GOT3 (cell line): ENCODE results near the gene NAALADL2.
"Not testable (repeated sequence)": the region's sequence is repeated elsewhere in the genome, so short reads cannot be mapped to it uniquely, and the experiment has no call there.

Experiments used
- DNase-seq: peaks from one replicate; lab custom pipeline; 2025; ENCODE audit warnings: mixed read lengths; lab: John Stamatoyannopoulos, UW

NAALADL2 gene

DNA sequence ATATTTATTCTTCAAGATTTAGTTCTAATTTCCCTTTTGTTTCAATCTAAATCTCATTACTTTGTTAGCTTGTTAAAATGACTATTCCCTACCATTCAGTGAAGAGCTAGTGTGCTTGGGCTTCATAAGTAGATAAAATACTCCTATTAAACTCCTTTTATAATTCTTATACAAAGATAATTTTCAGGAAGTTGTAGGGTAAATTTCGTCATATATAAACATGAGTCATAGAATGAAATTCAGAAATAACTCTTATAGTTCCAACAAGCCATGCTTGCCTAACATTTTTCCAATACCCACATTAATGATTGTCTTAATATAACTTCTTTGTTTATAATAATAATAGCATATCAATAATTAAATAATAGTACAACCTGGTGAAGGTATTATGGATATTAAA, 407.3 kb downstream of the NAALADL2 start:
- DNase-seq: no peak

DNA sequence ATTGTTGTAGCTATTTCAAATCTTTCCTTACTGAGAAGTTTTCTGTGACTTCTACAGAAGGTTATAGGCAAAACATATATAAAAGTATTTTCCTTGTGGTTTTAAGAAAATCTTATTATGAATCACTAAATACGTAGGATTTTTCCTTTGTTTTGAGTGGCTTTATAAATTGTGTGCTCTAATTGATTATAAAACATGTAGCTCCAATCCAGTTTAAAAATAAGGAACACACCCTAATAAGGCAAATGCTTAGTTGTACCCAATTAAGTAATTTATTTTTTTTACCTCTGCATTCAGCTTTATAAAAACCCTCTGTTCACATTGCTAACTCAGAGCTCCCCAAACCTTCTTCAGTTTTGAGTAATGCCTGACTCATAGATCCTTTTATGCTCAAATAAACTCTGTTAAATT, 408.0 kb downstream of the NAALADL2 start:
- DNase-seq: no peak

DNA sequence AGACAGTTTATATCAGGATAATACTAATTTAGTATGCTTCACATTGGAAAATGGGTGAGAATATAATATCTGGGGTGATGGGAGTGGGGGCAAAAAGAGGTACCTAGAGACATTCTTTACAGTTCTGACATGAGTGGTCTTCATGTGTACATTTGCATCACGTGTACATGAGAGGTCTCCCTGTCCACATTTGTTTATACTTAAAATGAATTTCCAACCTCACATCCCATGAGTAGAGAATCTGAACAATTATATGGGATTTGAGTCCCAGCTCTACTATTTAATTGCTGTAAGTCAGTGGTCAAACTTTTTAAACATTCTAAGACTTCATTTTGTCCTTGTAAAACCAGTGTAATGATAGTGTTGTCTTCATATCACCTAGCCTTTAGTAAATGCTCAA, 408.4 kb downstream of the NAALADL2 start:
- DNase-seq: no peak

DNA sequence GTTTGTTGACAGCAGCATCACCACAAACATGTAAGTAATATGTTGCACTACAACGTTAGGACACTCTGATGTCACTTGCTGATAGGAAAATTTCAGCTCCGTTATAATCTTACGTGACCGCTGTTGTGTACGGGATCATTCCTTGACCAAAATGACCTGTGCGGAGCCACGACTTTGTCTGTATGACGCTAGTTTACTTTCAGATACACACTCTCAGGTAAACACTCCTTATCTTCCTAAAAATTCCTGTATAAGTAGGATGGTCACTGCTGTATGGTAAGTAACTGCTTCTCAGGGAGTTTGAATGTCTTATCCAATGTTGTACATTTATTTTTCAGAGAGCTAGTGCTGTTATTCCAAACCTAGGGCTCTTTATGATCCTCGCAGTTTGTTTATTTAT, 410.3 kb downstream of the NAALADL2 start:
- no peak for DNase-seq

DNA sequence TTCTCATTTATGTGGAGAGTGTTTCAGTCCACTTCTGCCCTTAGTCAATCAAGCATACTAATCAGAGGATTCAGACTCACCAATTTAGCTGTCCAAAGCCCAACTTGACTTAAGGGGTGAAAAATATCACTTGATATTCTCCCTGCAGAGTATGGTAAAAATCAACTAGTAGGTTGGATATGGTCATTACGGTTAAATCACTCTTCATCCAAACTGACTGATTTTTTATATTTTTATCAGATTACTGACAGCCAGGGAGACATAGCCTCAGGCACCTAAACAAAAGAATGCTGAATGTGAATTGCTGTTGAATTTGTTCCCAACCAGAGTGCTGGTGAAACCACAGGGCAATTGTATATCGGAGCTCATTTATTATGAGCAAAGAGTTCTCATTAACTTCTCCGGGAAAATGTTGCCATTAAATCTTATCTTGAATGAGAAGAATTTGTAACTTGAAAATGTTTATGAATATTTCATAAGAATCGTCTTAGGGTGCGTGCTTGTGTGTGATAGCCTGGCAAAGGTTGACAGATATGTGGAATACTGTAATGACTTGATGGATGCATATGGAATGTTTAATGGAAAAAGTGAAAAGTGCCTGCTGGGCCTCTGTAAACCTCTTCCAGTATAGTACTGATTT, 411.2 kb downstream of the NAALADL2 start:
- DNase-seq: no peak

DNA sequence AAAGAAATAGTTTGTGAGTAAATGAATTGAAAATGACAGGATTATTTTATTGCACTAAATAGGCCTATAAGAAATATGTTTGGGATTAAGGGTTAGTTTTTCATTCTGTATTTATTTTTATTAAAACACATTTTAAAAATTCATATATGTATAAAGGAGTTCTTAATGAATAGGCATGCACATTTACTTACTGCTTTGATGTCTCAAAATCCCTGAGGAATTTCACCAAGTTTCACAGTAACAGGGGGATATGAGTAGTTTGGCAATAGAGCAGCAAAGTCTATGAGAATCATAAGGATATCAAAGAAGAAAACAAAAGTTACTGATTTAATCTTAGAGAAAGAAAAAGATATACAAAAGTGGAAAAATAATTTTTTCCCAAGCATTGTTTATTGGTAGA, 411.7 kb downstream of the NAALADL2 start:
- no peak for DNase-seq

DNA sequence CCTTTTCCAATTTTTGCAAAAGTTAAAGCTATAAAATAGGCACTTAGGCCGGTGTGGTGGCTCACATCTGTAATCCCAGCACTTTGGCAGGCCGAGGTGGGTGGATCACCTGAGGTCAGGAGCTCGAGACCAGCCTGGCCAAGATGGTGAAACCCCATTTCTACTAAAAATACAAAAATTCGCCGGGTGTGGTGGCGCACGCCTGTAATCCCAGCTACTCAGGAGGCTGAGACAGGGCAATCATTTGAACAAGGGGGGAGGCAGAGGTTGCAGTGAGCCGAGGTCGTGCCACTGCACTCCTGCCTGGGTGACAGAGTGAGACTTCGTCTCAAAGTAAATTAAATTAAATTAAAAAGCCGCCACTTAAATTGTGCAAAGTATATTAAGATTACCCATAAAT, 412.3 kb downstream of the NAALADL2 start:
- DNase-seq: not testable (repeated sequence)

DNA sequence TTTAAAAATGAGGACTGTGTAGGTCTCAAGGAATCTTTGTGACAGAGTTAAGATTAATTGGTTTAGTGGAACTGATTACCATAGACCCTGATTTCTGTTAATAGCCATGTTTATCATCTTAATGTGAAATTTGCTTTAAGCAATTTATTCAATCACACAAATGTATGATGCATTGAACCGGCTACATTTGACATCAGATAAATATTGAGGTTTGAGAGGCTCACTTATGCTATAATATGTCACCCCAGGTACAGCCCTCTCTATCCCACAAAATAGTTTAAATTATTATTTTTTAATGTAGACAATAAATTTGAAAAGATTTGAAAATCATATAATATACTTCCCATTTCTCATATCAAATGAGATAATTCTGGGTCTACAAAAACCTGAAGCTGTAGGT, 413.3 kb downstream of the NAALADL2 start:
- no peak for DNase-seq

DNA sequence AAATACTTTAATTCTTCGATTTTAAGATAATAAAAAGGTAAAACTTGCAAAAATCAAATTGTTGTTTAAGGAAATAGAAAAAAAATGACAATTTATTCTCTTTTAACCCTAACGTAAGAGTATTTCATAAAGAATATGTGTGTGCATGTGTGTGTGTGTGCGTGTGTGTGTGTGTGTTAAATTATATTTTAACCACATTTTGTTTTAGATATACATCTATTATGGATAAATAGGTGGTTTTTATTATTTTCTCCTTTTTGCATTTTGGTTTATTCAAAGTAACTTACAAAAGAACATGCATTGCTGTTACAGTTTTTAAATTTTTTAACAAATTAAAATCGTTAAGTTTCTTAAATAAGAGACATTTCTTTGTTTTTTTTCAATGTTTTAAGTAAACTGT, 414.4 kb downstream of the NAALADL2 start:
- no peak for DNase-seq

DNA sequence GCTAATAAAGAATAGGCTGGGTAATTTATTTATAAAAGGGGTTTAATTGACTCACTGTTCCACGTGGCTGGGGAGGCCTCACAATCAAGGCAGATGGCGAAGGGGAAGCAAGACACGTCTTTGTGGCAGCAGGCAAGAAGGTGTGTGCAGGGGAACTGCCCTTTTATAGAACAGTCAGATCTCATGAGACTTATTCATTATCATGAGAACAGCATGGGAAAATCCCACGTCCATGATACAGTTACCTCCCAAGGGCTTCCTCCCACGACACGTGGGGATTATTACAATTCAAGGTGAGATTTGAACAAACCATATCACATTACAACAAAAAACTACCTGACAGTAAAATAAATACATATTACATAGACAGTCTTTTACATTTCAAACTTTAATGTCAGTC, 414.9 kb downstream of the NAALADL2 start:
- no peak for DNase-seq

DNA sequence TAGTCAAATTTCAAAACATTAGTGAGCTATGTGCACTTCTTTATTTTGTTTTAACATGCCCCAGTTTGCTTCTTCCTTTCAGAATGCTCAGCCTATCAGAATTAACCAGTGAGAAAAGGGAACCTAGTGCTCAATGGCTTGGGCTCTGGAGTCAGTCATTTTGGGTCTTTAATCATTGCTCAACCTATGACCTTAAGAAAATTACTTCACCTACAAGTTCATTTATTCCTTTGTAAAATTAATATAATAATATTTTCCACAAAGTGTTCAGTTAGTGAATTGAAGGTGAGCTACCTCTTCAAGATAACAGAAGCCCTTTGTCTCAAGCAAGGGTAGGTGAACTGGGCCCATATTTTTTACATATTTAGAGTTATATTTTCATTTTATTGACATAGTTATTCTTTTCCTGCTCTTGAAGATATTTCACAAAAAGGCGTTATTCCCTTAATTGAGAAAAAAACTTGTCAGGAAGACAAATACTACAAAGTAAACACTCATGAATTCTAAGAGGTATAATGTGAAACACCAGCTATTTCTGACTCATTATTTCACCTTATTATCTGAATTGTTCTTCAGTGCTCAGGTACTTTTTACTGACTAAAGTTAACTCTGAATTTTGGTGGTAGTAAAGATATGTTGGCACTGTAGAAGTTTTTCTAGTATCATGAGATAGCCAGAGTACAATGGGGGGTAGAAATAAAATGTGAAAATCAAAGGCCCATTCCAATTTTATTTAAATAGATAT, 415.5 kb downstream of the NAALADL2 start:
- no peak for DNase-seq

DNA sequence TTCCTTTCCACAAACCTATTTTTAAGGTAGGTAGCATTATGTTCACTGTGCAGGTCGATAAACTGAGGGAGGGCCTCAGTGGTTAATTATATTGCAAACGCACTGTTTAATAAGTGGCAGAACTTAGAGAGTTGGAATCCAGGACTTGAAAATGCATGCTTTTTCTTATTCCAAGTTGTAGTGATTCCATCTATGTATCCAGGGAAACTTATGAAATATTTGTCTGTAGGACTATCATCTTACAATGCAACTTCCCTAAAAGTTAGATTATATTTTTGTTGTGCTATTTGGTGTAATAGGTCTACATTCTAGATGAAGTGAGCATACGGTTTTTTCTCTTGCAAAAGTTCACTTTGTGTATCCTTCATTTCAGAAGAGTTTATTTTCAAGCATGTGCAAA, 419.5 kb downstream of the NAALADL2 start:
- DNase-seq: no peak

DNA sequence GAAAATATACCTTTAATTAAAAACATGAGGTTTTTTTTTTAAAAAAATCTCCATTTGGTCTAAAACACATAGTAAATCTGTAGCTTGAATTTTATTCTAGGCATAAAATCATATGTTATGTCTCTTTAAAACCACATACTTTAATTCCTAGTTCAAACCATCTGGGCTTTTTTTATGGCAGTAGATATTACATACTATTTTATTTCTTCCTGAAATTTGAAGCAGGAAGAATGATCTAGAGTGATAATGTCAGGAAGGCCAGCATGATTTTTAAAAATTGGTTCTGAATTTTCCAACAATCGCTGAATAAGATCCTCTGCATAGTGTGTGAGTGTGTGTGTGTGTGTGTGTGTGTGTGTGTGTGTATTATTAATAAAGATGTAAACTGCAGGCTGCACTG, 420.3 kb downstream of the NAALADL2 start:
- DNase-seq: no peak

DNA sequence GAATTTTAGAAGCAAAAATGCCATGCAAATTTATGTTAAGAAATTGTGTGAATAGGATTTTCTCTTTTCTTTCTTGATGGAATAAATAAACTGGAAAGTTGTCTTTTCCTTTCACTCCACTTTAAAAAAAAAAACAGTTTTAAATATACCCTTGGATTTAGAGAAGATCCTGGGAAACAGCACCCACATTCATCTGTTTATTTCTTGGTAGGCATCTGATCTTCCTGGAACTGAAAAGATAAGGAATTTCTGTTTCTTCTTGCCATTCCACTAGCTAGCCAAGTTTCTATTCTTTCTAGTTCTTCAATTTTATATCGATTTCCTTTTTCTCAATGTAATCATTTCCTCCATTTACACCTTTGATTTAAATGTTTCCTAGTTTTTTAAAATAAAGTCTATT, 420.8 kb downstream of the NAALADL2 start:
- DNase-seq: no peak

DNA sequence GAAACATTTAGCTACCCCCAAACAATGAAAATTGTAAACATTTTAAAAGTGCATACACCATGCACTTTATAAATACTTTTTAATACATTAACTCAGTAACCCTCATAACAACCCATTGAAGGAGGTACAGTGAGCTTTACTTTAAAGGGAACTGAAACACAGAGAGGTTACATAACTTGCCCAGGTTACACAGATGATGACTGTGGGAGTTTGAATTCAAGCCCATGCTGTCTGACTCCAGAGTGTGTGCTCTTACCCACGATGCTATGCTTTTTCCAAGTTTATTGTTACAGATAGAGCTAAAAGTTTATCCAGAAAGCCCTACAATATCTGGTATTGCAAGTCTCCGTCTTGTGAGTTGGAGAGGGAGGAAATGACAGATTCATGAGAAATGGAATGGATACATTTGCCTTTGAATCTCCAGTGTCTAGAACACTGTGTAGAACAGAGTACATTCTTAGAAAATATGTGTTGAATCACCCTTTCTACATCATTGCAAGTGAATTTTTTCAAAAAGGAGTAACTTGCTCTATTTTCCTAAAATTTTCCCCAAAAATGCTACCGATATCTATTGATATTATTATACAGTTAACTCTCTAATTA, 428.3 kb downstream of the NAALADL2 start:
- DNase-seq: no peak

DNA sequence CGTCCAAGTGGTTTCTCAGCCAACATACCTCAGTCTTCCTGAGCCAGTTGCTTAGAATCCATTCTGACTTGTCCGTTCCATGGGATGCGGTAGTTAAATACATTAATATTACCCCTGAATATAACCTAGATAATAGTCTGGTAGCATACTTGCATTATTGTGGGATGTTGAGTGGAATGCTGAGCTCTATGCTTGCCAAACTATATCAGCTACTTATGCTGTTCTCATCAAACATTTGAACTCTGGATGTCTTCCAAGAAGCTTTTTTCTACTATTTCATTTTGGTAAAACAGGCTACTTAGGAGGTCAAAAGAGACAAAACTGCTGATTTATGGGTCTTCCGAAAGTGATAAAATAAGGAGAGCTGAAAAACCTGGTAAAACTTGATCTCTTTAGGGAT, 429.5 kb downstream of the NAALADL2 start:
- DNase-seq: no peak

DNA sequence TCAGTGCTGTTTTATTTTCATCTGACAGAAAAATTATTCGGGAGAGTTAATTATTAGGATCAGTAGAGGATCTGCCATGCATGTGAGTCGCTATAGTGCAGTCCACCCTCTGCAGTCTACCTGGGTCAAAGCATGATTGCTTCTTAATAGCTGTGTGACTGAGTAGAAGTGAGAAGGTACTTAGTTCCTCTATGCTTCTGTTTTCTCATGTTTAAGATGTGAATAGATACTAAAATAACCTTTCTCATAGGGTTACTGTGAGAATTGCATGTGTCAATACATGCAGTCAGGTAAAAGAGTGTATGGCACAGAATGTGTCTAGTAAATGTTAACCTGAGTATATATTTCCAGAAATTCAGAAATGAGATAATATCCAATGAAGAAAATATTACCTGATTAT, 435.7 kb downstream of the NAALADL2 start:
- DNase-seq: no peak

DNA sequence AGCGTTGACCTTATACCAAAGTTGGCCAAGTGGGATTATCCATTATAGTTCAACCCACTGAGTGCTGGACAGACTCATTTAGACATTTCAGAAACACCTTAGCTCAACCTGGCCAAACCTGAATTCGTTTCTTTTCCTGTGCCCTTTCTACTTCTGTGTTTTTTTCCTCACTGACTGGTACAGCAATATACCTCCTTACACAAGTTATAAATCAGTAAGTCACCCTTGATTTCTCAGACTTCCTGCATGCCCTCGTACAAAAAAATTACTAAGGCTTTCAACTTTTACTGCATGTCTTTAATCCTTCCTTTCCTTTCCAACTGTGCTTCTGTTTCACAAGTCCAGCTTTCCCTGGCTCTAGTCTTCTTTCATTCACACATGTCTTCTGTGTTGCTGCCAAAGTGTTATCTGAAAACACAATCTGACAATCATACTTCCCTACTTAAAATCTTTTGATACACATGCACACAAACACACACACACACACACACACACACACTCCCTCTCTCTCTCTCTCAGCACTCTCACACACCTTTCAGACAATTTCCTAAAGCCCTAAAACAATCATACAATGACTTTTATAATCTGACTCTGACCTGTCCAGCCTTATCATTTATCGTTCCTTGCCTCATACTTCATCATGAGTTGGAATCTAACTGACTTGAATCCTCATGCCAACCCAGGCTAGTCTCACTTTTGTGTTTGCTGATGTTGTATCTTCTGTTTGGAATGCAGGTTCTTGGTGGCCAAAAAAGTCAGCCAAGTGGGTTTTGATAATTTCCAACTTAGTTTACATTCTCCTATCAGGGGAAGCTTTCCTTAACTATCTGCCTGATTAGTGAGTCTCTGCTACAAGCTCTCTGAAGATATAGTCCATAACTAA, 436.4 kb downstream of the NAALADL2 start:
- DNase-seq: no peak

DNA sequence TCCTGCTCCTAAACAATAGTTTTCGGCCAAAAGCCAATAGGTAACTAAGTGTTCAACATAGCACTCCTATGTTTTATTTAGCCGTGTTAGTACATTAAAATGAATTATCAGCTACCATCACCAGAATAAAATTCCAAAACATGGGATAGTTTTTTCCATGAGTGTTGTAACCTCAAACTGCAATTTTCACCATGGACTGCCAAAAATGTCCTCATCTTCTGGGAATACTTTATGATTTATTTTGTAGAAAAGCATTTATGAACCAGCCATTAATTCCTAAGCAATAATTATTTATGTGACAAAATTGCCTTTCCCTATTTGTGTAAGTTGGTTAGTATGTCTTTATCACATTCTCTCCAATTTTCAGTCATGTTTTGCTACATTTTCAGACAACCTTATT, 438.1 kb downstream of the NAALADL2 start:
- no peak for DNase-seq

DNA sequence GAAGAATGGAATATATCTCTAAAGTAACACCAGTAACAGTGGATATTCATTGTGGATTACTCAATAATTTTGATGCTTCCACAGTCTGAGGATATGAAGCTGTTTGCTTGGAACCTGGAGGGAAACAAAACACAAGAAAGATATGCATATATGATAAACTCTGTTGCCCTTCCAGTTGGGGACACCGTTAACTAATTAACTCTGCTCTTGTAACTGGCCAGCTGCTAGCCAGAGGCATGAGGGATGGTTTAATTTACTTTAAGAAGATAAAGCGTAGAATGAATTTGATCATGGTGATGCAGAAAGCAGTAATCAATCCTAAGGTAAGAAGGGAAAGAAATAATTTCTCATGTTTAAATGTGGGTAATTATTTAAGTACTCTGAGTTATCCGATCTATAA, 442.6 kb downstream of the NAALADL2 start:
- DNase-seq: no peak

DNA sequence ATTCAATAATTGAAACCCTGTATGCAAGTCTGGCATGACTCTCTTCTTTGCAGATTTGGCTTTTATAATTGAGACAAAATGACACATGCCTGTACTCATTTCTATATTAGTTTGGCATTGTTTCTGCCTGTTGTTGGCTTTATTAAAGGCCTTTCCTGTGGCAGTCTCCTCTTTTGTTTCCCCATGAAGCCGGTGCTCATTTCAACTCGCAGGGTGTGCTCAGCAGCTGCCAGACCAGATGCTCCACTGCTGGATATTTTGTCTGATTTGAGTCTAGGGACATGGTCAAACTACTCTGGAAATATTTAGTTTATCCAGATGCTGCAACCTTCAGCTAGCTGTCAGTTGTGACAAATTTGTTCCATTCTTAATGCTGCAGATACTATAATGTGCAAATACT, 445.3 kb downstream of the NAALADL2 start:
- no peak for DNase-seq

DNA sequence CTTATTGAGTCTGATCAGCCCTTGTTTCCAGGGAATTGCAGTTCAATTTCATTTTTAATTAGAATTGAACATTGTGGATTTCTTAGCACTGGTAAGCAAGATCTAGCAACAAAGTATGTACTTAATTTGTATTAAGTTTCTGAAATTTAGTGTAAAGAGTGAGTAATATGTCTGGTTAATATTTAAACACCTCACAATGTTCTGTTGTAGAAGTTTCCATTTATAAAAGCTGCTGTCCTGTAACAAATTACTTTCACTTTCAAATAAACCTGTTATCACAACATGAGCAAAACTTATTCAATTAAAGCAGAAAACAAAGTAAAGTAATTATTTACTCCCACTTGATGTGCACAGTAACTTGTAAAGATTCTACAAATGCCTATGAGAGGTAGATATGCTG, 448.5 kb downstream of the NAALADL2 start:
- DNase-seq: no peak

DNA sequence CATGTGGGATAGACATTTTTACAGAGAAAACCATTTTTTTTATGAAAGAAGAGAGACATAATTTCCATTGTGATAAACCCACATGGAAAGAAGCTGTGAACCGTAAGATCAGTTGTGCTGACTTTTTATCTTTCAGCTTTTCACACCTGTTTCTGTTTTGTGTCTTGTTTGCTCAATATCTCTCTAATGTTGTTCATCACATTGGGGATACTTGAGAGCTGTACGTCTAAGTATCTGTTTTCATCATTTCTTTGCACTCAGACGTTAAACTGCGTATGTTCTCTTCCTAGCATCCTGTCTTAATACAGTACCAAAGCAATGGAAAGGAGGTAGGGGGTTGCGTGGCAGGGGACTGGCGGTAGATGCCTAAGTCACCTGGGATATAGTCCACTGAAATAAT, 449.0 kb downstream of the NAALADL2 start:
- DNase-seq: no peak
